ENCODE data around the gene PKHD1. TPM values are rescaled to one million over a fixed set of nuclear protein-coding genes. Genes with fewer than 3 reads are reported as not detected.

The PKHD1 gene
- total RNA-seq, 1 experiment from 2014 or later, result not detected

GRCh38 chr6:52108128-52108527 is 20.7 kb upstream of the PKHD1 start:
- H3K4me3 Mint-ChIP-seq (ENCODE audit: unreplicated experiment), result no peak overlapping the region
- no peaks in the 10 kb centered on the region for H3K9me3 Mint-ChIP-seq (ENCODE audit: unreplicated experiment)
- no peak overlapping the region for H3K27ac Mint-ChIP-seq (ENCODE audit: low read depth, unreplicated experiment)
- ChIA-PET POLR2A (no interaction called here), CTCF (interaction anchor here (0.6 to 0.7 kb wide), 5 partner anchors 46 to 552 kb away, joined by 3 to 6 read pairs (median 3); no protein-coding TSS in a partner anchor)
- intact Hi-C loops (cut with micrococcal nuclease), result no loop called here
- no peak for TF ChIP-seq CTCF (IDR thresholded peaks at IDR 0.05; ENCODE audit: unreplicated experiment)
- H3K36me3 Mint-ChIP-seq (ENCODE audit: insufficient read depth, unreplicated experiment), result no peaks in the 10 kb centered on the region
- BruUV-seq (replicated peaks), result no TSS peak
- DNase-seq (ENCODE audit: unreplicated experiment), result no peak
- H3K4me1 Mint-ChIP-seq (ENCODE audit: insufficient read depth, unreplicated experiment), result no peaks in the 10 kb centered on the region
- no peaks in the 10 kb centered on the region for H3K27me3 Mint-ChIP-seq (ENCODE audit: insufficient read depth, unreplicated experiment)

GRCh38 chr6:52106994-52107393 is 19.6 kb upstream of the PKHD1 start:
- CTCF ChIA-PET, result interaction anchor here (1.1 to 1.5 kb wide), 4 partner anchors 10 to 179 kb away, joined by 3 to 4 read pairs (median 3); no protein-coding TSS in a partner anchor
- POLR2A ChIA-PET, result no interaction called here
- no peaks in the 10 kb centered on the region for H3K4me1 Mint-ChIP-seq (ENCODE audit: insufficient read depth, unreplicated experiment)

GRCh38 chr6:52104979-52105378 is 17.6 kb upstream of the PKHD1 start:
- intact Hi-C loops (cut with micrococcal nuclease), result no loop called here
- TF ChIP-seq CTCF (IDR thresholded peaks at IDR 0.05; ENCODE audit: unreplicated experiment), result no peak
- no peak overlapping the region for H3K27ac Mint-ChIP-seq (ENCODE audit: low read depth, unreplicated experiment)
- DNase-seq (ENCODE audit: unreplicated experiment), result no peak
- no peaks in the 10 kb centered on the region for H3K4me1 Mint-ChIP-seq (ENCODE audit: insufficient read depth, unreplicated experiment)
- ChIA-PET CTCF (no interaction called here), POLR2A (no interaction called here)
- no peak overlapping the region for H3K4me3 Mint-ChIP-seq (ENCODE audit: unreplicated experiment)
- H3K36me3 Mint-ChIP-seq (ENCODE audit: insufficient read depth, unreplicated experiment), result no peaks in the 10 kb centered on the region
- no TSS peak for BruUV-seq (replicated peaks)
- H3K9me3 Mint-ChIP-seq (ENCODE audit: unreplicated experiment), result no peaks in the 10 kb centered on the region
- H3K27me3 Mint-ChIP-seq (ENCODE audit: insufficient read depth, unreplicated experiment), result peaks cover 25% of the 10 kb centered on the region

More at GRCh38 chr6:52106994-52107393, 19.6 kb upstream of the PKHD1 start:
- DNase-seq (ENCODE audit: unreplicated experiment), result no peak
- no peak overlapping the region for H3K4me3 Mint-ChIP-seq (ENCODE audit: unreplicated experiment)
- TF ChIP-seq CTCF (IDR thresholded peaks at IDR 0.05; ENCODE audit: unreplicated experiment), result no peak
- intact Hi-C loops (cut with micrococcal nuclease), result no loop called here
- no peaks in the 10 kb centered on the region for H3K9me3 Mint-ChIP-seq (ENCODE audit: unreplicated experiment)
- BruUV-seq (replicated peaks), result no TSS peak
- peaks cover 6% of the 10 kb centered on the region for H3K27me3 Mint-ChIP-seq (ENCODE audit: insufficient read depth, unreplicated experiment)
- no peaks in the 10 kb centered on the region for H3K36me3 Mint-ChIP-seq (ENCODE audit: insufficient read depth, unreplicated experiment)
- H3K27ac Mint-ChIP-seq (ENCODE audit: low read depth, unreplicated experiment), result no peak overlapping the region

GRCh38 chr6:52103623-52104022 is 16.2 kb upstream of the PKHD1 start:
- Mint-ChIP-seq H3K27me3 (ENCODE audit: insufficient read depth, unreplicated experiment) (peaks cover 25% of the 10 kb centered on the region), H3K36me3 (ENCODE audit: insufficient read depth, unreplicated experiment) (no peaks in the 10 kb centered on the region), H3K27ac (ENCODE audit: low read depth, unreplicated experiment) (no peak overlapping the region), H3K9me3 (ENCODE audit: unreplicated experiment) (no peaks in the 10 kb centered on the region), H3K4me3 (ENCODE audit: unreplicated experiment) (no peak overlapping the region), H3K4me1 (ENCODE audit: insufficient read depth, unreplicated experiment) (no peaks in the 10 kb centered on the region)
- intact Hi-C loops (cut with micrococcal nuclease), result no loop called here
- CTCF ChIA-PET, result interaction anchor here (0.8 to 1.0 kb wide), 2 partner anchors 23 to 161 kb away, joined by 3 to 4 read pairs; no protein-coding TSS in a partner anchor
- TF ChIP-seq CTCF (IDR thresholded peaks at IDR 0.05; ENCODE audit: unreplicated experiment), result no peak
- BruUV-seq (replicated peaks), result no TSS peak
- POLR2A ChIA-PET, result interaction anchor here (0.6 kb wide), 1 partner anchor 1100 kb away, joined by 4 read pairs; no protein-coding TSS in a partner anchor
- no peak for DNase-seq (ENCODE audit: unreplicated experiment)

Data from MCF 10A (cell line).